SHP77 (cell line): Measurements from ENCODE around the gene RPL36.
A peak's percentile ranks its signal among the peaks of the same experiment; 100 is the strongest.
"Not testable (repeated sequence)": the region's sequence is repeated elsewhere in the genome, so short reads cannot be mapped to it uniquely, and the experiment has no call there.

ENCODE experiments used
- DNase-seq, 2 experiments: peaks; one replicate each; lab custom pipeline; 2025; lab: John Stamatoyannopoulos, UW

Gene RPL36

GRCh38 chr19:5674714-5675113, 15.4 kb upstream of the RPL36 start:
- DNase-seq: no peak

DNA sequence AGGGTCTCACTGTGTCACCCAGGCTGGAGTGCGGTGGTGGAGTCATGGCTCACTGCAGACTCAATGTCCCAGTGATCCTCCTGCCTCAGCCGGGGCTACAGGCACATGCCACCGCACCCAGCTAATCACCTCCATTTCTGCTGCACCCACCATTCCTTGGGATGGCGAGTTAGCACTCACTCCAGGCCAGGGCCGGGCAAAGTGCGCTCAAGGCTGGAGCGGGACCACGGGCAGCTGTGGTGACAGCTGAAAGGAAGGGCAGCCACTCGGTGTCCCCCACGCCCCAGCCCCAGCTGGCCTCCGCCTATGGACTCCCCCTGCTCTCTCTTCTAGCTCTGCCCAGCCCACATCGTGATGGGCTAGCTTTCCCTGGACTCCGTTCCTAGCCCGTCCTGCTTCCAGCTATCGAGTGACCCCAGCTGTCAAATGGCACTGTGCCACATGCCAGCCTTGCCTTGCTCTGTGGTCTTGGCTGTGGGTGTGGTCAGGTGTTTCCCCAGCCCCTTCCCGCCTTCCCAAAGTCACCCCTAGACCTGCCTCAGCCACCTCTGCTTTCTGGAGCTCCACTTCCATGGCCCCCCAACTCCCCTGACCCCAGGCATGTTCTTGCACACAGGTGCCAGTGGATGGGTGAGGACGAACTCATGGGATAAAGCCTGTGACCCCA, 13.9 kb upstream of the RPL36 start:
- DNase-seq: no peak

GRCh38 chr19:5676772-5677105, 13.4 kb upstream of the RPL36 start:
- peak; percentile 42 to 67 for DNase-seq

DNA sequence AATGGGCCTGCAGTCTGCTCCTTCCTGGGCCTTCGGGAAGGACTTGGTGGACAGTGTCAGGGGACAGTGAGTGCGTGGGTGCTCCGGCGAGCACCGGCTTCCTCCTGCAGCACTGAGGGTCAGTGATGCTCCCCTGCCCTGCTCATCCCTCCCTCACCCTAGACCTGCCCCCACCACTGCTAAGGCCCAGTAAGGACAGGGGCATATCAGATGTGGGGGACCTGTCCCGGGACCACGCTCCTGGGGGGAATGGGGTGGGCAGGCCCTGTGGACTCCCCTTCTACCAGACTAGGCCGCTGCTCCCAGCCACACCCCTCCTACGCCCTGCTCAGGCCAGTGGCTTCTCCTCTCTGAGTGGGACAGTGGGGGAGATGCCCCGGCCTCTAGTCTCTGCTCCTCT, 13.0 kb upstream of the RPL36 start:
- no peak for DNase-seq

DNA sequence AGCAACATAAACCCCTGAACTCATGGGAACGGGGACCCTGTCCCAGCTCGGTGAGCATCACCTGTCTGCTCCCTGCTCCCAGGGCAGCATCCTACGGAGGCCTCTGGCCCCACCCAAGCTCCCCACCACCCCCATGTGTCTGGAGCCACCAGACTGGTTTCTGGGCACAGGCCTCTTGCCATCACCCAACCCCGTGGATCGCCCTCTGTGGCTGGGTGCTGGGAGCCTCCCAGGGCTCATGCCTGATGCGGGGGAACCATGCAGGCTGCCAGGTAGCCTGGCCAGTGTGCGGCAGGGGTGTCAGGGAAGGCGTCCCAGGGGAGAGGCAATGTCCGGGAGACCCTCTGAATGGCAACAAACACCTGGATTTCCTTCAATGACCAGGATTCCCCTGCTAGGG, 12.5 kb upstream of the RPL36 start:
- no peak for DNase-seq

DNA sequence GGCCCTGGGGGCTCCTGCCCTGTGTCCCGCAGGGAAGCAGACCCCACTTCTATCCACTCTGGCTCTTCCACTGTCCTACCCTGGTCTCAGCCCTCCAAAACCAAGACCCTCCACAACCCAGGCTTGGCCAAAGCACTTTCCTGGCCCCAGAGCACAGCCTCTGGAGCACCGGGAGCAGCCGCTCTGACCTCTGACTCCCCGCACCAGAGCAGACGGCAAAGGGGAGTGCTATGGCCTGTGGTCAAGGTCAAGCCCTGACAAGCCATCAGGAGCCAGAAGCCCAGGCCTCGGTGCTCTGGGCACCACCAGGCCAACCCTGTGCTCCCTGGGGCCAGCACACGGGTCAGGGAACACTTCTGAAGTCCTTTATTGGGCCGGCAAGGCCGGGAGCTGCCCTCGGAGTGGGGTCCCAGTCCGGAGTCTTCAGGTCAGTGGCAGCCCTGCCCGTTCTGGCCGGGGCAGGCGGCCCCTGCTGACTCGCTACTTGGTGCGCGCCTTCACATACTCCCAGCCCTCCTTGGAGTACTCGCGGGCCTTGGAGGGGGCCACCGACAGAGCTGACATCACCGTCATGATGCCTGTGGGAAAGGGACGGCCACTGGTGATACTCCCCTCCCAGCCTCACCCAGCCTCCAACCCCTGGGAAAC, 11.9 kb upstream of the RPL36 start:
- no peak for DNase-seq

GRCh38 chr19:5679289-5680083, 10.6 kb upstream of the RPL36 start:
- DNase-seq: no peak

DNA sequence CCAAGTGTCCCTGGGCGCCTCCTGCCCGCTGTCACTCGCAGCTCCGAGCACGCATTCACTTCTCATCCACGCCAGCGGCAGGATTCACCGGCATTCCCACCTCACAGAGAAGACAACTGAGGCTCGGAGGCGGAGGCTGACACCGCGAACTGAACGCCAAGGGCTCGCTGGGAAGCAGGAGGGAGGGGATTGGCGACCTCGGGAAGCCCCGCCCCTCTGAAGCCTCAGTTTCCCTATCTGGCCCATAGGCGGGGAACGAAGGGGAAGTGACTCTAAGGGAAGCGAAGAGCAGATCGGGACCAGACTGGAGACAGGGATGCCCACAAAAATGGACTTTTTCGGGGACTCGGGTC, 10.0 kb upstream of the RPL36 start:
- DNase-seq: peak in 1 of 2 experiments; percentile 54

DNA sequence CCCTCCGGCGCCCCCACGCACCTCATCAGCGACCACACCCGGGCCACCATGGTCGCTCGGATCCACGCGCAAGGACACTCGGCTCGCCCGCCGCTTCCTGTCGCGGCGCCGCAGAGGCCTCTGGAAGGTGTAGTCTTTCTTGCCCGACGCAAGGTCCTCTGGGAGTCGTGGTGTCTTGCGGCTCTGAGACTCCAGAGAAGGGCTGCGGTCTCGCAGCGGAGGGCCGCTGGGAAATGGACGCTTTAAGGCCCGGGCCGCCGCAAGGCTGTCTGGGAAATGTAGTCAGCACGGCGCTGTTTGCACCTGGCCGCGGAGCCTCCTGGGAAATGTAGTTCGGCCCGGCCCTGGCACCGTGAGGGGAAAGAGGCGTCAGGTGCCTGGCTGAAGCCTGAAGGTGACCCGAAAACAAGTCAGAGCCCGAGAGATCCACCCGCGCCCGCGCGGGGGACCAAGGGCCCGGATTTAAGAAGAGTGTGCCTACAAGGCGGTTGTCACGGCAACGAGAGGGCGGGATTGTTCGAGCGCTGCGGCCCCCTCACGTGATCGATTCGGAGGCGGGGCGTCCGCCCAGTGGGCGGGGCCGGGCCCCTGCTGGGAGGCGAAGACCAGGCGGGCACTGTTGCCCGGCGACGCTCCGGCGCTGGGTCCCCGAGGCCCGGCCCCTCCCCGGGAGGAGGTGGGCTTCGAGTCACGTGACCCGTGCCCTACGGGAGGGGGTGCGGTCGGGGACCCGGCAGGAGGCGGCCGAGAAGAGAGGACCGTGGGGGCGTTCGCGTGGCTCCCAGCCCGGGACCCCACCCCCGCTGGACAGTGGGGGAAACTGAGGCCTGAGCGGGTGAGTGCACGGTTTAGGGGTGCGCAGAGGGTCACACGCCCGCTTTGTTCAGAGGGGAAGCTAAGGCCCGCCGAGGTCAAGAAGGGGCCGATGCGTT, 9.4 kb upstream of the RPL36 start, which contains the start of the genes HSD11B1L and MICOS13:
Gene HSD11B1L, plus strand, starts transcription at position 591 of the 932 bp plus-strand sequence. CDS start 3,806 bp downstream, outside the sequence.
Gene MICOS13, minus strand, starts transcription at position 80 of the 932 bp plus-strand sequence. Its CDS starts 30 bp downstream, at position 50.
- peak; percentile 98 for DNase-seq

DNA sequence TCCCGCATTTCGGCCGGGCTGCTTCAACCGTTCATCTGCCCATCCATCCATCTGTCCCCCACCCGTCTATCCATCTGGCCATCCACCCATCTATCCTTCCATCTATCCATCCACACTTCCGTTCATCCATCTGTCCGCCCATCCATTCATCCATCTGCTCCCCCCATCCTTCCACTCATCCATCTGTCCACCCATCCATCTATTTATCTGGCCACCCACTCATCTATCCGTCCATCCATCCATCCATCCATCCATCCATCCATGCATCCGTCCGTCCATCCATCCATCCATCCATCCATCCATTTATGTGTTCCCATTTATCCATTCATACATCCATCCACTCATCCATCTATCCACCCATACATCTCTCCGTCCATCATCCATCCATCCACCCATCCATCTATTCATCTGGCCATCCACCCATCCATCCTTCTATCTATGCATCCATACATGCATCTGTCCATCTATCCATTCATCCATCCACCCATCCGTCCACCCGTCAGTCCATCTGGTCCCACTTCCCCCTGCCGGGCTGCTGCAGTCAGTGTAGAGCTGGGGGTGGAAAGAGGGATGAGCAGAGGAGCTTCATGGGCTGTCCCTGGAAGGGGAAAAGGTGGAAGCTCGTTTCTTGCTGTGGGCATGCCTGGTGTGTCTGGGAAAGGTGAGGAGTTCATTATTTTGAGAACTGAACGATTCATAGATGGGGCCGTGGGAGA, 8.5 kb upstream of the RPL36 start:
- no peak for DNase-seq

- DNase-seq: no peak
Observed at GRCh38 chr19:5682107-5682482, 8.0 kb upstream of the RPL36 start.

DNA sequence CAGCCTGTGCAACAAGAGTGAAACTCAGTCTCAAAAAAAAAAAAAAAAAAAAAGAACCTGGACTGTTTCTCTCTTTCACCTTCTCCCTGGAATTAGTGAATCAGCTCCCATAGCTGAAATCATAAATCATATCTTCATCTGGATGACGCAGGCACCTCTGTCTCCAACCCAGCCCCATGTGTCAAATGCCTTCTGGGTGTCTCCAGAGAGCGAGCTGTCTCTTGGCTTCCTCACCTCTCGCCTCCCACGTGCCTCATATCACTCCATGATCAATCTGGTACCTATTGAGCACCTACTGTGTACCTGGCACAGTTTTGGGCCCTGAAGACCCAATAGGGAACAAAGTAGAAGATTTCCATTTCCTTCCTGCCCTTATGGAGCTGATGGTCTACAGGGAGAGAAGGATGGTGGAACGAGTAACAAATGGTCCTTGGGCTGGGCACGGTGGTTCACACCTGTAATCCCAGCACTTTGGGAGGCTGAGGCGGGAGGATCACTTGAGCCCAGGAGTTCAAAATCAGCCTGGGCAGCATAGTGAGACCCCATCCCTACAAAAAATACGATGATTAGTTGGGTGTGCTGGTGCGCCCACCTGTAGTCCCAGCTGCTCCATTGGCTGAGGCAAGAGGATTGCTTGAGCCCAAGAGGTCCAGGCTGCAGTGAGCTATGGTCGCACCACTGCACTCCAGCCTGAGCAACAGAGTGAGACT, 6.8 kb upstream of the RPL36 start:
- DNase-seq: no peak

DNA sequence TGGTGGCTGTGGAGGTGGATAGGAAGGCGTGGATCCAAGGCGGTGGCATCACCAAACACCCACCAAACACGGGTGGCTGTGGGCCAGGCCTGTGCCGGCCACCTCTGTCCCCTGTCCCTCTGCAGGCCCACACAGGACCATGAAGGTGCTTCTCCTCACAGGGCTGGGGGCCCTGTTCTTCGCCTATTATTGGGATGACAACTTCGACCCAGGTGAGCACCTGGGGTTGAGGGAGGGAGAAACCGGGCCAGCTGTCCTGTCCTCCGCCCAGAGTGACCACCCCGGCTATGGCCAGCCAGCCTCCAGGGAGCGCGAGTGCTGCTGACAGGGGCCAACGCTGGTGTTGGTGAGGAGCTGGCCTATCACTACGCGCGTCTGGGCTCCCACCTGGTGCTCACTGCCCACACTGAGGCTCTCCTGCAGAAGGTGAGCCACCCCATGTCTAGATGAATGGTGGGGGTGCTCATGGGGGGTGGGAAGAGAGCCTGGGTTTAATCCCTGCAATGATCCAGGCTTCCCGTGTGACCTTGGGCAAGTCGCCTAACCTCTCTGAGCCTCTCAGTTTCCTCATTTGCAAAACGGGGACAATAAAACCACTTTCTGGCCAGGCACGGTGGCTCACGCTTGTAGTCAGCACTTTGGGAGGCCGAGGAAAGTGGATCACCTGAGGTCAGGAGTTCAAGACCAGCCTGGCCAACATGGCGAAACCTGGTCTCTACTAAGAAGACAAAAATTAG, 5.2 kb upstream of the RPL36 start:
- DNase-seq: no peak

DNA sequence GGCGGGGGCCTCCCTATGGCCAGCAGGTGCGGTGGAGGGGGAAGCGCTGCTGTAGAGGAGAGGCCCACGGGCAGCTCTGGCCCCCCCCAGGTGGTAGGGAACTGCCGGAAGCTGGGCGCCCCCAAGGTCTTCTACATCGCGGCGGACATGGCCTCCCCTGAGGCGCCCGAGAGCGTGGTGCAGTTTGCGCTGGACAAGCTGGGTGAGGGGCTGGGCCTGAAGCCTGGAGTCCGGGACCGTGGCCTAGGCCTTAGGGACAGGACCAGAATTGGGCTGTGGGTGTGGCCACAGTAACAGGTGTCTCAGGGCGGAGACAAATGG, 3.8 kb upstream of the RPL36 start:
- no peak for DNase-seq

GRCh38 chr19:5686647-5687359, 3.3 kb upstream of the RPL36 start:
- peak; percentile 92 to 93 for DNase-seq

GRCh38 chr19:5687360-5688198, 2.5 kb upstream of the RPL36 start:
- no peak for DNase-seq

- not testable (repeated sequence) for DNase-seq
Observed at GRCh38 chr19:5688262-5688881, 1.7 kb upstream of the RPL36 start.
